Ammon's horn (tissue), 1 donor: ENCODE results near the gene AXIN1.

Experiments used
- DNase-seq: peaks from one replicate; pipeline ENCODE4 v3.0.0-alpha.2; 2016; ENCODE audit warnings: low spot score

The AXIN1 gene

GRCh38 chr16:303760-304505 is 48.6 kb downstream of the AXIN1 start:
- no peak for DNase-seq

DNA sequence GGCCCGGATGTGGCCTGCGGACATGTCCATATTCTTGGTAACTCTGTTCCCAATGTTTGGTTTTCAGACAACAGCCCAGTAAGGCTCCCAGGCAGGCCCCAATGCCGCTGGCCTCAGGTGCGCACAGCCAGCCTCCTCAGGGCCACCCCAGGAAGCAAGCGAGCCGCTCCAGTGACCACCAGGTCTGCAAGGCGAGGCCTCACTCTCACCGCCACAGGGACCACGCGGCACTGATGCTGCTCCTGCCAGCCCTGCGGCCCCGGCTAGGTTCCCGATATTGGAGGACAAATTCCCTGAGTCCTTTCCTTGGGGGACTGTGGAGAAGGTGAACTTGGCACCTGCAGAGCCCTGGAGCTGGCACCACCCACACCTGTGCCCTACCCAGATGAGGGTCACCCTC is 50.6 kb downstream of the AXIN1 start:
- no peak for DNase-seq

GRCh38 chr16:301235-301634 is 51.3 kb downstream of the AXIN1 start:
- no peak for DNase-seq

GRCh38 chr16:297832-298231 is 54.7 kb downstream of the AXIN1 start:
- no peak for DNase-seq

DNA sequence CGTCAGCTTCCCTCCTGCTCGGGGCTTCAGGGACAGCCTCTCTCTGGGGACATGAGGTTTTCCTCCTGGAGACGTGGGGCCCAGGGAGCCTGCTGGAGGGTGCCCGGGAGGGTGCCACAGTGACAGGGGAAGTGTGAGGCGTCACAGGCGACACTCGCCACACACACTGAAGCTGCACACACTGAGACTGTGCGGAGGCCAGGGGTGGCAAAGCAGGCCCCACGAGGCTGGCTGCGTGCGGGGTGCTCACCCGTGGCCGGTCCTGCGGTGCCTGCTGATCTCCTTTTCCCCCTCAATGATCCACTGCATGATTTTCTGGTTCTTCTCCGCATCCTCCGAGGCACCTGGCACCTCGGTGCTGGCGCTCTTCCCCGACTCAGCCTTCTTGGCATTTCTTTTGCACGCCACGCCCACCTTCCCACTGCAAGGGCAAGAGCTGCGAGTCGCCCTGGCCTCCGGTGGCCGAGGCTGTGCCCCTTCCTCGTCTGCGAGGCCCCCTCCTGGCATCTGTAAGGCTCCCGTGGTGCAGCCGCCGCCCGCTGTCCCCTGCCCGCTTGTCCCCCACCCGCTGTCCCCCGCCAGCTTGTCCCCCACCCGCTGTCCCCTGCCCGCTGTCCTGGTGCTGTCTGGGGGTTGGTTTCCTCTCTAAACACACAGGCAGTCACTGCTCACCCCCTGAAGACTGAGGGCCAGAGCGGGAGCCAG is 55.6 kb downstream of the AXIN1 start:
- DNase-seq = no peak

- no peak for DNase-seq
Measured at GRCh38 chr16:296276-296675, 56.2 kb downstream of the AXIN1 start.

DNA sequence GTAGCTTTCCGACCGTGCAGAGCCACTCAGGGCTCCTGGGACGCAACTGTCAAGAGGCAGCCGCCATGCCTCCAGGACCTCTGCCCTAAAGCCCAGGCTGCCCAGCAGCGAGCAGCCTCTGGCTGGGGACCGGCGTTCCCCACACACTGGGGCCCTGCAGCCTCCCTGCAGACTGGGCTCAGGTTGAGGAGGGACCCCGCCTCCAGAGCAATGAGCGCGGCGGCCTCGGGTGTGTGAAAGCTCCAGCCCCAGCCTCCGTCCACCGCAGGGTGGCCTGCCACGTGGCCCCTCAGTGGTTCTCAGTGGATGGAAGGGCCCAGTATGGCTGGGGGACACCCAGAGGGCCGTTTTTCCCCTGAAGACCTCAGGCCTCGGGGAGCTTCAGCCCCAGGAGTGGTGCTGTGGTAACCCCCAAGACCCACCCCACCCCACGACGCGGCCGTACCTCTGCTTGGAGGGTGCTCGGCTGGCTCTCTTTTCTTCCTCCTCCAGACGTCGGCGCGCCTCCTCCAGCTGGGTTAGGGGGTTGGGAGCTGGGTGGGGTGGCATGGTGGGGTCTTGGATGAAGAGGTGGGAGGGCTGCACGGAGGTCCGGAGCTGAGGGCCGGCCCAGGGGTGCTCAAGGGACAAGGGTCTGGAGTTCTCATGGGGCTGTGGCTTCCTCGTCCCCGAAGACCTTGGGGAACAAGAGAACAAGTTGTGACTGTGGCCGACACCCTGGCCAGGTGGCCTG is 59.3 kb downstream of the AXIN1 start:
- DNase-seq = no peak

- no peak for DNase-seq
Measured at GRCh38 chr16:291539-291938, 61.0 kb downstream of the AXIN1 start.

- no peak for DNase-seq
Measured at GRCh38 chr16:290681-291405, 61.7 kb downstream of the AXIN1 start.

DNA sequence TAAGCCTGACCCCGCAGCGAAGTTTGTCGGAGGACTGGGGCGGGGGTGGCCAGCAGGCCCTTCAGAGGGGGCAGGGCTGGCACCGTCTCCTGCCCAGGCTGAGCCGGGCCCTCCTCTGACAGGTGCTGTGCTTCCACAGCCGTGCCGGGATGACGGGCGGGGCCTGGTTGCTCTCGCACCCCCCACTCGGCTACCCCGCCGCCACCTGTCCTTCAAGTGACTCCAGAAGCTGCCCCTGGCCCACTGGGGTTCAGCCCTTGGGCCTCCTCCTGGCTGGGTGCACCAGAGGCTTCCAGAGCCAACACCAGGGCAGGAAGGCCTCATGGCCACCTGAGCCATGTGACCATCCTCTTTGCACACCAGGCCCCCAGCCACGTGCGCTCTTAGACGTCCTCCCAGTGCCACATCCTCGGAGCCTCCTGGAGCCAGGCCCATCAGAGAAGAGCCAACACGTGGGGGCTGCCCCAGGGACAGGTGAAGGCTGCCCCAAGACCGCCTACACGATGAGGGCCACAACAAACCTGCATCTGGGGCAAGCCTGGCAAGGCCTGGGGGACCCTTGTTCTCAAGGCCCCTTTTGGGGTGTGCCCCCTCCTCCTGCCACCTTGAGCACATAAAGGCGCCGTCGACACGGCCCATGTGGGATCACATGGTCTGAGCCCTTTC is 62.4 kb downstream of the AXIN1 start:
- DNase-seq = no peak

DNA sequence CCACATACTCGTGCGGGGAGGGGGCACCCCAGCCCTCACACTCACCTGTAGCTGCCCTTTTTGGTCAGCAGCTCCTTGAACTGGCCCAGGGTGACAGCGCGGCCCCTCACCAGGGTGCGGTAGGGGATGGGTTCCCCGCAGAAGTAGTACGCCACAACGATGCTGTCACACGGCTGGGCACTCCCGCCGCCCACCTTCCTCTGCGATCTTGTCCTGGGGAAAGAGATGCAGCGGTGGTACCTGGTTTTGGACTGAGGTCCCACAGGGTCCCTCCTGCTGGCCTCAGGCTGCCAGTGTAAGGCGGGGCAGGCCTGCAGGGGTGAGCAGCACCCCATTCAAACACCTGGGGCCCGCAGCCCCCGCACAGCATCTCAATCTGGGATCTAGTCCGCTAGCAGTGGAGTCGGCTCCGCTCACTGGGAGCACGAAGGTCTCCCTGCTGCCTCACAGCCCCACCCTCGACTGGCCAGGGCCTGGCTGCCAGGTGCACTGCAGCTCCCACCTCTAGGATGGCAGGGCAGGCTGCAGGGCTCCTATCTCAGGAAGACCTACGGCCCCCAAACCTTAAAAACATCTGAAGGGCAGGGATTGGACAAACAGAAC is 63.0 kb downstream of the AXIN1 start:
- no peak for DNase-seq

DNA sequence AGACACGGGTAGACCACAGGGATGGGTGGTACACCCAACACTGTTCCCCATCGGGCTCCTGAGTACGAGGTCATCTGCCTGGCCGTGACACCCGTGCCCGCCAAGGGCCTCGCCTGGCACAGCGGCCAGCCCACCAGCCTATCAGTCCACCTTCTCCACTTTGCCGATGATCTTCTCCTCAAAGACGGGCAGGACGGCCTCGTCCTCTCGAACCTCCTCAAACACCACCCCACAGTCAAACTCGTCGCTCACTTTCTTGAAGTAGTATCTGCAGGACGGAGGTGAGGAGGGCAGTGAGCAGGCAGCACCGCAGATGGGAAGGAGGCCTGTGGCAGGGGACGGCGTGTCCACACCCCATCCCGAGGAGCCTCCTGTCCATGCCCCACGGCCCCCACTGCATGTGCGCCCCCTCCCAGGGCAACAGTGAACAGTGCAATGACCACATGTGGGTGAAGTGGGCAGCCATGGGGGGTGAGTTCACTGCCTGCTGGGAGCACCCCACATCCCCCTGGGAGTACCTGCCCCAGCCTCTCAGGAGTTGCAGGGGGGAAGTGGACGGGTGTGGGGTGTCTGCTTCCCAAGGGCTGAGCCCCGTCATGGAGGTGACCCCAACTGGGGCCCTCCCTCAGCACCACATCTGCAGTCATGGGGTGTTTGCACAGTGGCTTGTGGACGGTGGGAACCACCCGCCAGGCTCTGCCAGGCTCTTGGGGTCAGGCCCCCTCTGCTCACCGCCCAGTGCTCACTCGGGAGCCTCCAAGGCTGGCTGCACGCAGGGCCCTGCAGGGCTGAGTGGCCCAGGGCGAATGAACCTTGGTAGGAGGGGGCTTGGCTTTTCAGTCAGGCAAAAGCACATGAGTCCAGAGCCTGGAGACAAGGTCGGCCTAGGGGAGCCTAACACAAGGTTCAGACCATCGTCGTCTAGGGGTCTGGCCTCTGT is 64.3 kb downstream of the AXIN1 start:
- DNase-seq = no peak

DNA sequence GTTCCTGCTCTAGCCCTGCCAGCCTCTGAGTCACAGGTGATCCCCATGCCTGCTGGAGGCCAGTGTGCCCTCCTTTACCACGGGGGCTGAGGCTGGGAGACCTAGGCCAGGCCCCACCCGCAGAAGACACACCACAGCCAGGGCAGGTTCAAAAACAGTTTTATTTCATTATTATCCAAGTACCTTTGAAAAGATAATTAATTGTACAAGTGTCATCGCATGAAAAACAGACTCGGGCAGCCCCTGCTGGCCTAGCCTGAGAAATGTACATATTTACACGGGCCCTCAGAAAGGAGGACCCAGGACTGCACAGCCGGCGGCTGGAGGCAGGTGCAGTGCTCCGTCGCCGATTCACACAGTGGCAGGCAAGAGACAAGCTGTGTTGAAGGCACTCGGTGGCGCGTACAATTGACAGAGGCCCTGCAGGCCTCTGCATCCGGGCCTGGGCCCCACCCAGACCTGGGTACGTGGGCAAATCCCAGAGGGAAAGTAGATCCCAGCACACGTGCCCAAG is 65.2 kb downstream of the AXIN1 start:
- no peak for DNase-seq

DNA sequence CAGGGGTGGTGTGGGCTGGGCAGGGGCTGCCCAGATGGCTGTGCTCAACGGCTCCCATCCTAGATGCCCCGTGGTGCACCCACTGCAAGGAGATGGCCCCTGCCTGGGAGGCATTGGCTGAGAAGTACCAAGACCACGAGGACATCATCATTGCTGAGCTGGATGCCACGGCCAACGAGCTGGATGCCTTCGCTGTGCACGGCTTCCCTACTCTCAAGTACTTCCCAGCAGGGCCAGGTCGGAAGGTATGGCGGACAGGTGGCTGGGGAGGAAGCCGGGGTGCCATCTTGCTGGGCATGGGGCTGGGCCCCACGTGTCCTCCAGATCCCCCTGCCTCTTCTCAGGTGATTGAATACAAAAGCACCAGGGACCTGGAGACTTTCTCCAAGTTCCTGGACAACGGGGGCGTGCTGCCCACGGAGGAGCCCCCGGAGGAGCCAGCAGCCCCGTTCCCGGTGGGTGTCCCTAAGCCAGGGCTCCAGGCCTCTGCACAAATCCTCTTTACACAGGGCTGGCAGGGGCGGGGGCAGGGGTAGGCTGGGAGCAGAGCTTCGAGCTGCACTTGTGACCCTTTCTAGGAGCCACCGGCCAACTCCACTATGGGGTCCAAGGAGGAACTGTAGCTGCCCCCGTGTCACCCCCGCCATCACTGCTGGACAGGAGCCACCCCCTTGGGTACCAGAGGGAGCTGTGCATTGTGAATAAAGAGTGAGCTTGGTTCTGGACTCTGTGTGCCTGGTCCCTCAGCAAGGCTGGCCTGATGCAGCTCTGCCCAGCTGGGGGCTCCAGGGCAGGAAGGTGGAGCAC is 65.8 kb downstream of the AXIN1 start:
- DNase-seq = no peak

GRCh38 chr16:285146-286055 is 67.1 kb downstream of the AXIN1 start:
- DNase-seq = no peak

DNA sequence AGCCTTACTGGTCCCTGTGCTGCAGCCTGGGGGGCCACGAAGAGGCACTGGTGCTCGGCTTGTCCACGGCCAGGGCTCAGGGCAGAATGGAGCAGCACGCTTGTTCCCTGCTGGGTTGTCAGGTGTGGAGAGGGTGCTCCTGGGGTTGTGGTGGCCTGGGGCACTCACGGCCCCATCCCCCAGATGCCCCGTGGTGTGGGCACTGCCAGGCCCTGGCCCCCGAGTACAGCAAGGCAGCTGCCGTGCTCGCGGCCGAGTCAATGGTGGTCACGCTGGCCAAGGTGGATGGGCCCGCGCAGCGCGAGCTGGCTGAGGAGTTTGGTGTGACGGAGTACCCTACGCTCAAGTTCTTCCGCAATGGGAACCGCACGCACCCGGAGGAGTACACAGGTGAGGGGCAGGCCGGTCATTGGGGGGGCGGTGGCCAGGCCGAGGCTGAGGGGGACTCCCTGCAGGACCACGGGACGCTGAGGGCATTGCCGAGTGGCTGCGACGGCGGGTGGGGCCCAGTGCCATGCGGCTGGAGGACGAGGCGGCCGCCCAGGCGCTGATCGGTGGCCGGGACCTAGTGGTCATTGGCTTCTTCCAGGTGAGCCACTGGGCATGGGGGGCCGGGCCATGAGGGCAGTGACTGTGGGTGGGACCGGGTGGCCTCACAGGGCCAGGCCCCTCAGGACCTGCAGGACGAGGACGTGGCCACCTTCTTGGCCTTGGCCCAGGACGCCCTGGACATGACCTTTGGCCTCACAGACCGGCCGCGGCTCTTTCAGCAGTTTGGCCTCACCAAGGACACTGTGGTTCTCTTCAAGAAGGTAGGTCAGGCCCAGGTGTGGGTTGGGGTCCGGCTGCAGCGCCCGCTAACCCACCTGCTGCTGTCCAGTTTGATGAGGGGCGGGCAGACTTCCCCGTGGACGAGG is 68.1 kb downstream of the AXIN1 start:
- DNase-seq = no peak
